Ovary (tissue), 9 donors: ENCODE data around the gene FYN. TPM values are rescaled to one million over a fixed set of nuclear protein-coding genes. Genes with fewer than 3 reads are reported as not detected.

Experiments
- DNase-seq, 5 donors: peaks; one replicate each; pipeline ENCODE4 v3.0.0-alpha.2; 2019 to 2020
- H3K27ac ChIP-seq, 2 donors: fragments of 200-600 bp; one replicate each; pipeline versions ENCODE4 v1.5.1 to v1.8.0; 2019 to 2022
- H3K27me3 ChIP-seq: fragments of 200-600 bp; one replicate; pipeline ENCODE4 v1.8.0; 2022
- H3K36me3 ChIP-seq: fragments of 200-600 bp; sonication (generic); one replicate; pipeline ENCODE4 v1.5.1; 2019
- H3K4me1 ChIP-seq: one replicate; pipeline ENCODE4 v1.8.1; 2013; ENCODE audit warnings: mild to moderate bottlenecking, moderate library complexity; ENCODE audit not compliant: insufficient read depth
- H3K4me3 ChIP-seq: fragments of 200-600 bp; sonication (generic); one replicate; pipeline ENCODE4 v1.5.1; 2017
- H3K9me3 ChIP-seq, 2 donors: fragments of 200-600 bp in 1 of 2; sonication (generic) in 1 of 2; one replicate each; pipeline versions ENCODE4 v1.5.1 to v1.8.1; 2013 to 2019; ENCODE audit warnings: mild to moderate bottlenecking in 1 of 2, moderate library complexity in 1 of 2
- CTCF ChIP-seq, 3 donors: fragments of 450-650 bp in 2 of 3; fragments of 200-600 bp in 1 of 3; IDR thresholded peaks; one replicate each; pipeline versions ENCODE4 v1.5.1 to v1.8.0; 2016 to 2022; ENCODE audit warnings: antibody characterized with exemption in 3 of 3, mild to moderate bottlenecking in 1 of 3
- EP300 ChIP-seq: sonication (generic); formaldehyde crosslinking; IDR thresholded peaks from one replicate; pipeline ENCODE4 v1.6.1; 2017; ENCODE audit warnings: antibody characterized with exemption
- POLR2A ChIP-seq: fragments of 450-650 bp; IDR thresholded peaks from one replicate; pipeline ENCODE4 v1.6.1; 2017; ENCODE audit warnings: antibody characterized with exemption, mild to moderate bottlenecking, moderate library complexity
- WGBS, 3 donors: extraction: QIAGEN DNeasy Blood & Tissue Kit in 1 of 3; methylation state at CpG; one replicate each; pipeline versions ENCODE4 v1.1.5 to v1.1.7; 2013 to 2017; 5-methylcytosine and 5-hydroxymethylcytosine counted together
- intact Hi-C, 4 donors: fragments of 100-400 bp; cut with DNase I; formaldehyde crosslinking; loops; one replicate each; pipeline versions ENCODE4 v1.11.0 to v1.15.1; 2022 to 2023
- polyA plus RNA-seq, 2 donors: library from polyadenylated mRNA; stranded (reverse); fragments of 200-250 nt in 1 of 2; fragments of 350-450 nt in 1 of 2; fragmentation: Illumina TruSeq in 1 of 2; extraction: RNeasy Lipid Tissue Mini Kit (QIAGEN cat#74804) in 1 of 2; gene quantifications; one replicate each; pipeline ENCODE4 v1.2.3, GENCODE V29; 2013 to 2014
- total RNA-seq, 7 donors: library from RNA; depleted of rRNA in 2 of 7; stranded (reverse); fragments of >200 nt in 2 of 7; fragmentation: NEBNext Ultra II Directional in 3 of 7; extraction: Animal tissue kit (Norgen Biotek cat#: 25700) in 3 of 7; gene quantifications; one replicate each; pipeline versions ENCODE4 v1.1.0 to v1.2.4, GENCODE V29; 2016 to 2023
- donor health status: DM: no; HTN: no; CAD: no; lungs with moderate emphysema.
- donor health status: DM: no; HTN: no; CAD: no.
- donor health status: Bipolar disorder and iron deficiency.
- donor health status: DM: yes; HTN: yes; CAD: no.
- donor health status: DM: no; HTN: no; CAD: no.
- donor health status: DM: yes; HTN: yes; CAD: no.

Gene FYN
- total and polyA plus RNA-seq, 9 donors: 37.2 to 116 (median 72.7) TPM

GRCh38 chr6:111829998-111830397 lies 43.3 kb downstream of the FYN start:
- no peaks in the 10 kb centered on the region for H3K9me3 ChIP-seq
- WGBS, 3 donors: 53 to 63% (median 58%) methylated on average over 2 of the region's 2 CpGs
- DNase-seq: no peak
- H3K27ac ChIP-seq: no peak overlapping the region
- no peak overlapping the region for H3K4me3 ChIP-seq
- no peaks in the 10 kb centered on the region for H3K36me3 ChIP-seq
- H3K27me3 ChIP-seq: no peaks in the 10 kb centered on the region
- peaks cover 3% of the 10 kb centered on the region for H3K4me1 ChIP-seq
- no peak for TF ChIP-seq EP300
- intact Hi-C loops: no loop called here

GRCh38 chr6:111829581-111829980 lies 43.7 kb downstream of the FYN start:
- TF ChIP-seq EP300: no peak
- TF ChIP-seq CTCF (IDR thresholded peaks at IDR 0.05): no peak
- Histone ChIP-seq H3K27me3 (no peaks in the 10 kb centered on the region), H3K36me3 (no peaks in the 10 kb centered on the region), H3K4me1 (peaks cover 5% of the 10 kb centered on the region), H3K27ac (no peak overlapping the region), H3K4me3 (no peak overlapping the region), H3K9me3 (no peaks in the 10 kb centered on the region)
- intact Hi-C loops: no loop called here
- DNase-seq: no peak
- WGBS, 3 donors: 92 to 94% (median 93%) methylated on average over 3 of the region's 3 CpGs

- intact Hi-C loops: no loop called here
- Histone ChIP-seq H3K4me3 (no peak overlapping the region), H3K4me1 (peaks cover 8% of the 10 kb centered on the region), H3K27ac (no peak overlapping the region), H3K36me3 (no peaks in the 10 kb centered on the region), H3K27me3 (no peaks in the 10 kb centered on the region), H3K9me3 (no peaks in the 10 kb centered on the region)
- WGBS, 3 donors: 93 to 98% (median 93%) methylated on average over 2 of the region's 2 CpGs
- no peak for DNase-seq
- TF ChIP-seq EP300 (no peak), CTCF (IDR thresholded peaks at IDR 0.05) (no peak), POLR2A (no peak)
These were observed 44.4 kb downstream of the FYN start for GRCh38 chr6:111828809-111829208.

GRCh38 chr6:111825439-111826086 lies 47.7 kb downstream of the FYN start:
- Histone ChIP-seq H3K27ac (no peak overlapping the region), H3K36me3 (no peaks in the 10 kb centered on the region), H3K4me1 (peaks cover 10% of the 10 kb centered on the region), H3K27me3 (no peaks in the 10 kb centered on the region), H3K4me3 (no peak overlapping the region), H3K9me3 (no peaks in the 10 kb centered on the region)
- WGBS, 3 donors: 95 to 97% (median 97%) methylated on average over 4 of the region's 4 CpGs
- no peak for DNase-seq
- intact Hi-C loops: no loop called here
- TF ChIP-seq EP300 (no peak), CTCF (IDR thresholded peaks at IDR 0.05) (no peak), POLR2A (no peak)

GRCh38 chr6:111824608-111825337 lies 48.5 kb downstream of the FYN start:
- Histone ChIP-seq H3K36me3 (no peaks in the 10 kb centered on the region), H3K27me3 (no peaks in the 10 kb centered on the region), H3K4me1 (peaks cover 10% of the 10 kb centered on the region), H3K27ac (no peak overlapping the region), H3K9me3 (no peaks in the 10 kb centered on the region), H3K4me3 (no peak overlapping the region)
- WGBS, 3 donors: 31 to 59% (median 43%) methylated on average over 4 of the region's 4 CpGs
- intact Hi-C loops: no loop called here
- no peak for DNase-seq
- TF ChIP-seq CTCF (IDR thresholded peaks at IDR 0.05) (no peak), EP300 (no peak), POLR2A (no peak)
